ENCODE data around the gene TRAPPC14. TPM values are rescaled to one million over a fixed set of nuclear protein-coding genes. Genes with fewer than 3 reads are reported as not detected.

The TRAPPC14 gene
- total and polyA plus RNA-seq, 2 of the 13 experiments (the other 11 are each of a cell fraction or from before 2014, with no cell fraction given) = 4.7 to 9.6 TPM

DNA sequence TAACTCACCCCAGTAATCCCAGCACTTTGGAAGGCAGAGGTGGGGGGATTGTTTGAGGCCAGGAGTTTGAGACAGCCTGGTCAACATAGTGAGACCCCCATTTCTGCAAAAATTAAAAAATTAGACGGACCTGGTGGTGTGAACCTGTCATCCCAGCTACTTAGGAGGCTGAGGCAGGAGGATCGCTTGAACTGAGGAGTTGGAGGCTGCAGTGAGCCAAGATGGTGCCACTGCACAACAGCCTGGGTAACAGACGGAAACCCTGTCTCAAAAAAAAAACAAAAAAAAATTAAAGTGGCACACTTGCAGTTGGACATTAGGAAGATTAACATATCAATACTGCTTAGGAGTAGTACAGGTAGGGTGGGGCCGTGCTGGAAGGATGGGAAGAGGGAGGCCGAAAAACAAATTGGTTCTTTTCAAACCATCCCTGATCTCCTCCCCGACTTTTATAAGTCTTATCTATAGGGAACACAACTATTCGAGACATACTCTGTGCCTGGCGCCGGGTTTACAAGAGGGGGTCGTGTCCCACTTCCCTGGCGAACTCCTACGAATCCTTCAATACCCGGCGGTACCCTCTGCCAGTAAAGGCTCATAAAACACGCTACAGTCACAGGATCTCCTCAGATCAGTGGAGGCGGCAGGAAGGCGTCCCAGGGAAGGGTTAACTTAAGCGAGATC is 40.0 kb downstream of the TRAPPC14 start:
- no peak for DNase-seq (ENCODE audit: low spot score)
- peak overlapping the region; percentile 72 to 98 (median 95) for H3K4me3 ChIP-seq (replicated peaks in 1 of 3; ENCODE audit: insufficient read depth in 1 of 3, low read depth in 2 of 3, low read length in 3 of 3)
- peak overlapping the region; percentile 98 for H3K4me2 ChIP-seq (ENCODE audit: low read depth, low read length)
- 13% methylated on average over 15 of the region's 18 CpGs for WGBS (ENCODE audit: low lambda C conversion rate)
- no peaks in the 10 kb centered on the region; a peak in 1 of 5 replicates for H3K27me3 ChIP-seq (ENCODE audit: control insufficient read depth in 1 of 2, insufficient read depth in 2 of 2, low read length in 2 of 2)
- CTCF ChIA-PET (ENCODE audit: low intra/inter-chr PET ratio, low total read pairs) = no interaction called here
- BruUV-seq (replicated peaks) = TSS peak; percentile 48
- POLR2A ChIA-PET = interaction anchor here (1.0 kb wide), 1 partner anchor 30 kb away, joined by 3 read pairs; the partner anchor contains the start of gene LAMTOR4
- H3K9ac ChIP-seq (ENCODE audit: insufficient read depth, low read depth, low read length) = peak overlapping the region; percentile 87
- H2AFZ ChIP-seq (ENCODE audit: low read length) = no peak overlapping the region
- ATAC-seq = no peak
- peaks cover 33% of the 10 kb centered on the region for H3K4me1 ChIP-seq (ENCODE audit: insufficient read depth, low read length)
- FAIRE-seq = no peak
- in situ Hi-C loops (cut with HindIII; ENCODE audit: extremely low pct_ligation_motif_present, low pct_unique_long_range_greater_than_20kb) (no loop called here), intact Hi-C loops (cut with micrococcal nuclease; ENCODE audit: unreplicated experiment) (loop anchor here (2.0 kb wide), 1 partner anchor 18 kb away; the partner anchor contains the start of genes AP4M1 and MCM7)
- no peaks in the 10 kb centered on the region for H4K20me1 ChIP-seq (ENCODE audit: insufficient read depth, low read length)
- peaks cover 0 to 3% of the 10 kb centered on the region in 2 experiments; a peak in 2 of 5 replicates for H3K36me3 ChIP-seq (replicated peaks in 1 of 2; ENCODE audit: control insufficient read depth in 1 of 2, insufficient read depth in 2 of 2, low read length in 2 of 2)
- H3K9me3 ChIP-seq (ENCODE audit: low read length) = no peaks in the 10 kb centered on the region
- H3K79me2 ChIP-seq (ENCODE audit: insufficient read depth, low read length) = peaks cover 8% of the 10 kb centered on the region
- peak overlapping the region; percentile 77 for H3K27ac ChIP-seq (ENCODE audit: extremely low read length, insufficient read depth, low read length)
- TF ChIP-seq, protein P1, sequence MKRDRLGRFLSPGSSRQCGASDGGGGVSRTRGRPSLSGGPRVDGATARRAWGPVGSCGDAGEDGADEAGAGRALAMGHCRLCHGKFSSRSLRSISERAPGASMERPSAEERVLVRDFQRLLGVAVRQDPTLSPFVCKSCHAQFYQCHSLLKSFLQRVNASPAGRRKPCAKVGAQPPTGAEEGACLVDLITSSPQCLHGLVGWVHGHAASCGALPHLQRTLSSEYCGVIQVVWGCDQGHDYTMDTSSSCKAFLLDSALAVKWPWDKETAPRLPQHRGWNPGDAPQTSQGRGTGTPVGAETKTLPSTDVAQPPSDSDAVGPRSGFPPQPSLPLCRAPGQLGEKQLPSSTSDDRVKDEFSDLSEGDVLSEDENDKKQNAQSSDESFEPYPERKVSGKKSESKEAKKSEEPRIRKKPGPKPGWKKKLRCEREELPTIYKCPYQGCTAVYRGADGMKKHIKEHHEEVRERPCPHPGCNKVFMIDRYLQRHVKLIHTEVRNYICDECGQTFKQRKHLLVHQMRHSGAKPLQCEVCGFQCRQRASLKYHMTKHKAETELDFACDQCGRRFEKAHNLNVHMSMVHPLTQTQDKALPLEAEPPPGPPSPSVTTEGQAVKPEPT (CRISPR knock-in tag; IDR thresholded peaks at IDR 0.05; ENCODE audit: low read depth) = no peak
- no peak for TF ChIP-seq KLF15 (CRISPR knock-in tag; IDR thresholded peaks at IDR 0.05; ENCODE audit: borderline replicate concordance)
- peak; percentile 92 for TF ChIP-seq ZNF770 (CRISPR knock-in tag; IDR thresholded peaks at IDR 0.05)
- no peak for TF ChIP-seq ZNF326 (CRISPR knock-in tag; IDR thresholded peaks at IDR 0.05; ENCODE audit: borderline replicate concordance)
- no peak for TF ChIP-seq ZNF597 (CRISPR knock-in tag; IDR thresholded peaks at IDR 0.05)
- TF ChIP-seq, protein P2, sequence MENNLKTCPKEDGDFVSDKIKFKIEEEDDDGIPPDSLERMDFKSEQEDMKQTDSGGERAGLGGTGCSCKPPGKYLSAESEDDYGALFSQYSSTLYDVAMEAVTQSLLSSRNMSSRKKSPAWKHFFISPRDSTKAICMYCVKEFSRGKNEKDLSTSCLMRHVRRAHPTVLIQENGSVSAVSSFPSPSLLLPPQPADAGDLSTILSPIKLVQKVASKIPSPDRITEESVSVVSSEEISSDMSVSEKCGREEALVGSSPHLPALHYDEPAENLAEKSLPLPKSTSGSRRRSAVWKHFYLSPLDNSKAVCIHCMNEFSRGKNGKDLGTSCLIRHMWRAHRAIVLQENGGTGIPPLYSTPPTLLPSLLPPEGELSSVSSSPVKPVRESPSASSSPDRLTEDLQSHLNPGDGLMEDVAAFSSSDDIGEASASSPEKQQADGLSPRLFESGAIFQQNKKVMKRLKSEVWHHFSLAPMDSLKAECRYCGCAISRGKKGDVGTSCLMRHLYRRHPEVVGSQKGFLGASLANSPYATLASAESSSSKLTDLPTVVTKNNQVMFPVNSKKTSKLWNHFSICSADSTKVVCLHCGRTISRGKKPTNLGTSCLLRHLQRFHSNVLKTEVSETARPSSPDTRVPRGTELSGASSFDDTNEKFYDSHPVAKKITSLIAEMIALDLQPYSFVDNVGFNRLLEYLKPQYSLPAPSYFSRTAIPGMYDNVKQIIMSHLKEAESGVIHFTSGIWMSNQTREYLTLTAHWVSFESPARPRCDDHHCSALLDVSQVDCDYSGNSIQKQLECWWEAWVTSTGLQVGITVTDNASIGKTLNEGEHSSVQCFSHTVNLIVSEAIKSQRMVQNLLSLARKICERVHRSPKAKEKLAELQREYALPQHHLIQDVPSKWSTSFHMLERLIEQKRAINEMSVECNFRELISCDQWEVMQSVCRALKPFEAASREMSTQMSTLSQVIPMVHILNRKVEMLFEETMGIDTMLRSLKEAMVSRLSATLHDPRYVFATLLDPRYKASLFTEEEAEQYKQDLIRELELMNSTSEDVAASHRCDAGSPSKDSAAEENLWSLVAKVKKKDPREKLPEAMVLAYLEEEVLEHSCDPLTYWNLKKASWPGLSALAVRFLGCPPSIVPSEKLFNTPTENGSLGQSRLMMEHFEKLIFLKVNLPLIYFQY (CRISPR knock-in tag; IDR thresholded peaks at IDR 0.05; ENCODE audit: borderline replicate concordance) = no peak
- no peak for TF ChIP-seq MTF2 (CRISPR knock-in tag; IDR thresholded peaks at IDR 0.05; ENCODE audit: borderline replicate concordance)
- peak; percentile 60 for TF ChIP-seq ZNF652 (CRISPR knock-in tag; IDR thresholded peaks at IDR 0.05; ENCODE audit: borderline replicate concordance, low read depth)
- TF ChIP-seq PAWR (CRISPR knock-in tag; IDR thresholded peaks at IDR 0.05; ENCODE audit: borderline replicate concordance) = 0 out of 2 replicates have a peak, but pooled peaks have one; percentile 29
- no peak for TF ChIP-seq RBFOX2 (IDR thresholded peaks at IDR 0.05; ENCODE audit: low read depth, low read length)
- TF ChIP-seq, protein P3, sequence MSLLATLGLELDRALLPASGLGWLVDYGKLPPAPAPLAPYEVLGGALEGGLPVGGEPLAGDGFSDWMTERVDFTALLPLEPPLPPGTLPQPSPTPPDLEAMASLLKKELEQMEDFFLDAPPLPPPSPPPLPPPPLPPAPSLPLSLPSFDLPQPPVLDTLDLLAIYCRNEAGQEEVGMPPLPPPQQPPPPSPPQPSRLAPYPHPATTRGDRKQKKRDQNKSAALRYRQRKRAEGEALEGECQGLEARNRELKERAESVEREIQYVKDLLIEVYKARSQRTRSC (CRISPR knock-in tag; IDR thresholded peaks at IDR 0.05; ENCODE audit: low read depth) = no peak
- no peak for TF ChIP-seq ZNF234 (CRISPR knock-in tag; conservative IDR thresholded peaks at IDR 0.05)
- 0 out of 2 replicates have a peak, but pooled peaks have one; percentile 22 for TF ChIP-seq ZMYM3 (CRISPR knock-in tag; IDR thresholded peaks at IDR 0.05)

Data from HepG2 (cell line).